ENCODE results near the gene MT4.

DNA sequence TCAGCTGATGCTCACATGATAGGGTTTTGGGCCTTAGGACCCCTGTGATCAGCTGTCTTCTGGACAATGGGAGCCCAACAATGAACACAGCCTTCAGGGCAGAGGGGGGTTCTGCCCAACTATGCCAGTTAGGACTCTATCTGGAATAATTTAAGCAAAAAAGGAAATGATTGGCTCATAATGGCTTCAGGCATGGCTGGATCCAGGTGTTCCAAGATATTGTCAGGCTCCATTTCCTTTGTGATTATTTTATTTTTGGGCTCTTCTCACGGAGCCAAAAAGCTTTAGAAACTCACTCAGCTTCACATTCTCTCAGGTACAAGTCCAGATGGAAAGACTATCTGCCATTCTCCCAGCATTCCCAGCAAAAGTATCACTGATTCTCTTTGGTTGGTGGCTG is 40.6 kb downstream of the MT4 start:
- TF ChIP-seq POLR2A (IDR thresholded peaks at IDR 0.05) = no peak
- TF ChIP-seq, protein P1, sequence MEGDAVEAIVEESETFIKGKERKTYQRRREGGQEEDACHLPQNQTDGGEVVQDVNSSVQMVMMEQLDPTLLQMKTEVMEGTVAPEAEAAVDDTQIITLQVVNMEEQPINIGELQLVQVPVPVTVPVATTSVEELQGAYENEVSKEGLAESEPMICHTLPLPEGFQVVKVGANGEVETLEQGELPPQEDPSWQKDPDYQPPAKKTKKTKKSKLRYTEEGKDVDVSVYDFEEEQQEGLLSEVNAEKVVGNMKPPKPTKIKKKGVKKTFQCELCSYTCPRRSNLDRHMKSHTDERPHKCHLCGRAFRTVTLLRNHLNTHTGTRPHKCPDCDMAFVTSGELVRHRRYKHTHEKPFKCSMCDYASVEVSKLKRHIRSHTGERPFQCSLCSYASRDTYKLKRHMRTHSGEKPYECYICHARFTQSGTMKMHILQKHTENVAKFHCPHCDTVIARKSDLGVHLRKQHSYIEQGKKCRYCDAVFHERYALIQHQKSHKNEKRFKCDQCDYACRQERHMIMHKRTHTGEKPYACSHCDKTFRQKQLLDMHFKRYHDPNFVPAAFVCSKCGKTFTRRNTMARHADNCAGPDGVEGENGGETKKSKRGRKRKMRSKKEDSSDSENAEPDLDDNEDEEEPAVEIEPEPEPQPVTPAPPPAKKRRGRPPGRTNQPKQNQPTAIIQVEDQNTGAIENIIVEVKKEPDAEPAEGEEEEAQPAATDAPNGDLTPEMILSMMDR (IDR thresholded peaks at IDR 0.05) = no peak

Data from uterus (tissue), 2 donors.